A673 (cell line): ENCODE measurements around the gene GPR158.

ENCODE experiments used
- EZH2 ChIP-seq: fragments of 200-600 bp; sonication (generic); IDR thresholded peaks from 2 replicates; pipeline ENCODE4 v1.6.1; 2017; ENCODE audit warnings: borderline replicate concordance, low read depth, mild to moderate bottlenecking, mixed read lengths, antibody characterized with exemption, low read length; ENCODE audit not compliant: poor library complexity, severe bottlenecking
- TF ChIP-seq, protein P1 (sequence below): fragments of 300-800, 200-600 bp; sonication (generic); conservative IDR thresholded peaks from 2 replicates; pipeline ENCODE4 v1.5.1; 2017; ENCODE audit warnings: low read depth, mild to moderate bottlenecking, antibody characterized with exemption, low read length, moderate library complexity, mixed read lengths

DNA sequence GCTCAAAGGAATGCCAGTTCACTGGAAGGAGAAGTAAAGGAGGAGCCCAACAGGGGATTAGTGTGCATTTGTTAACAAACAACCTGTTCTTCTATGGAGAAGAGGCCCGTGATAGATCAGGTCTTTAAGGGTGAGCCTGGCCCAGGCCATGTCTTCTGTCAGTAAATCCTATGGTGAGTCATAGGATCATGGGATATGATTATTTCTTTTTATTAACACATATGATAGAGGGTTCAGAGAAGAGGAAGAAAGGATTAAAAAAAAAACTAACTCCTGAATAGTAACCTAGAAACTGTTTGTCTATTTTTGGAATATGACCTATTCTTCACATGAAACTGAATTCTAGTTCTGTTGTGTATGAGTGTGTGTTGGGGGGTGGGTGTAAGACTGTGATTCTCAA lies 70.4 kb downstream of the GPR158 start:
- TF ChIP-seq, protein P1, sequence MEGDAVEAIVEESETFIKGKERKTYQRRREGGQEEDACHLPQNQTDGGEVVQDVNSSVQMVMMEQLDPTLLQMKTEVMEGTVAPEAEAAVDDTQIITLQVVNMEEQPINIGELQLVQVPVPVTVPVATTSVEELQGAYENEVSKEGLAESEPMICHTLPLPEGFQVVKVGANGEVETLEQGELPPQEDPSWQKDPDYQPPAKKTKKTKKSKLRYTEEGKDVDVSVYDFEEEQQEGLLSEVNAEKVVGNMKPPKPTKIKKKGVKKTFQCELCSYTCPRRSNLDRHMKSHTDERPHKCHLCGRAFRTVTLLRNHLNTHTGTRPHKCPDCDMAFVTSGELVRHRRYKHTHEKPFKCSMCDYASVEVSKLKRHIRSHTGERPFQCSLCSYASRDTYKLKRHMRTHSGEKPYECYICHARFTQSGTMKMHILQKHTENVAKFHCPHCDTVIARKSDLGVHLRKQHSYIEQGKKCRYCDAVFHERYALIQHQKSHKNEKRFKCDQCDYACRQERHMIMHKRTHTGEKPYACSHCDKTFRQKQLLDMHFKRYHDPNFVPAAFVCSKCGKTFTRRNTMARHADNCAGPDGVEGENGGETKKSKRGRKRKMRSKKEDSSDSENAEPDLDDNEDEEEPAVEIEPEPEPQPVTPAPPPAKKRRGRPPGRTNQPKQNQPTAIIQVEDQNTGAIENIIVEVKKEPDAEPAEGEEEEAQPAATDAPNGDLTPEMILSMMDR, result no peak
- no peak for TF ChIP-seq EZH2
